ENCODE data around the gene FAM151A.
"Not testable (repeated sequence)": the region's sequence is repeated elsewhere in the genome, so short reads cannot be mapped to it uniquely, and the experiment has no call there.

The FAM151A gene

DNA sequence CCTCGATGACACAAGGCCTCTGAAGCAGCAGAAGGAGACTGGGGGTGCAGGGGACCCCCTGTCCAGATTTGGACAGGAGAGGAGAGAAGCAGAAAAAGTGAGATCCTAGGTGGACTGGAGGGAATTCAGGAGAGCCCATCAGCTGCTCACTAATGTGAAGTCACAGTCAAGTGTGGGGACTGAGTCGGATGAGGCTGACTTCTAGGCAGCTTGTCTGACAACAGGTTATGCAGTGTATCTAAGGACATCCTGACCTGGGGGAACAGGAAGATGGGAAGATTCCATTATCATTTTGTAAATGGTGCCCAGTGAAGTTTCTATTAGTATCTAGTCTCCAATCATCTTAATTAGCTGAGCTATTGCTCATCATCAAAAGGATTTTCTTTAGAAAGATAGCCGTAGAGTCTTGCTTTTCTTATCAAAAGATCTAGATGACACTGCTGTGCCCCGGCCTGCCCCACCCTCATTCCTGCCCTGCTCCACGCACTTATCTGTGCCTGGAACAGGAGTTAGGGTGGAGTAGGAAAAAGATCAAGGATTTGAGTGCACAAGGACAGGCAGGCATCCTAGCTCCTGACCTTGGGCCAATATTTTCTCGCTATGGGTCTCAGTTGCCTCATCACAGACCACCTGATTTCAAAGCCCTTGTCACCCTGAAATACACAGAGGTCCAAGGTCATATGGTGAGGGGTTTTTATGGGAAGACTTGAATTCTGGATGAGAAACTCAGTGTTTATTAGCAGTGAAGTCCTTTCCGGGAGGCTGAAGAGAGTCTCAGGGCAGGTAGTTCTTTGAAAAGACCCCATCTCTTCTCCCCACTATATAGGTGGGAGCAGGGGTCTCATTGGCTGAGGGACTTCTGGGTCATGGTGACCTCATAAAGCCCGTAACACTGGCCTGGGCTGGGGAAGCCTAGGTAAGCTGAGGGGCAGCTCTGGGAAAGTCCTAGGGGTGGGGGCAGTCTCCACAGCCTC, 17.8 kb upstream of the FAM151A start, which contains the start of gene MROH7:
Gene MROH7, plus strand, starts transcription at position 924 of the 974 bp plus-strand sequence. CDS start 11,141 bp downstream, outside the sequence.
- H3K4me3 ChIP-seq (ENCODE audit: low read depth, low read length) = no peak within 1 kb of the TSS
- no peak for DNase-seq (ENCODE audit: low read depth, low spot score)
- TF ChIP-seq, protein P1, sequence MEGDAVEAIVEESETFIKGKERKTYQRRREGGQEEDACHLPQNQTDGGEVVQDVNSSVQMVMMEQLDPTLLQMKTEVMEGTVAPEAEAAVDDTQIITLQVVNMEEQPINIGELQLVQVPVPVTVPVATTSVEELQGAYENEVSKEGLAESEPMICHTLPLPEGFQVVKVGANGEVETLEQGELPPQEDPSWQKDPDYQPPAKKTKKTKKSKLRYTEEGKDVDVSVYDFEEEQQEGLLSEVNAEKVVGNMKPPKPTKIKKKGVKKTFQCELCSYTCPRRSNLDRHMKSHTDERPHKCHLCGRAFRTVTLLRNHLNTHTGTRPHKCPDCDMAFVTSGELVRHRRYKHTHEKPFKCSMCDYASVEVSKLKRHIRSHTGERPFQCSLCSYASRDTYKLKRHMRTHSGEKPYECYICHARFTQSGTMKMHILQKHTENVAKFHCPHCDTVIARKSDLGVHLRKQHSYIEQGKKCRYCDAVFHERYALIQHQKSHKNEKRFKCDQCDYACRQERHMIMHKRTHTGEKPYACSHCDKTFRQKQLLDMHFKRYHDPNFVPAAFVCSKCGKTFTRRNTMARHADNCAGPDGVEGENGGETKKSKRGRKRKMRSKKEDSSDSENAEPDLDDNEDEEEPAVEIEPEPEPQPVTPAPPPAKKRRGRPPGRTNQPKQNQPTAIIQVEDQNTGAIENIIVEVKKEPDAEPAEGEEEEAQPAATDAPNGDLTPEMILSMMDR (IDR thresholded peaks at IDR 0.05; ENCODE audit: insufficient read depth, low read length, missing control alignments) = no peak
- CTCF ChIA-PET = no interaction called here
- POLR2A ChIA-PET = no interaction called here

DNA sequence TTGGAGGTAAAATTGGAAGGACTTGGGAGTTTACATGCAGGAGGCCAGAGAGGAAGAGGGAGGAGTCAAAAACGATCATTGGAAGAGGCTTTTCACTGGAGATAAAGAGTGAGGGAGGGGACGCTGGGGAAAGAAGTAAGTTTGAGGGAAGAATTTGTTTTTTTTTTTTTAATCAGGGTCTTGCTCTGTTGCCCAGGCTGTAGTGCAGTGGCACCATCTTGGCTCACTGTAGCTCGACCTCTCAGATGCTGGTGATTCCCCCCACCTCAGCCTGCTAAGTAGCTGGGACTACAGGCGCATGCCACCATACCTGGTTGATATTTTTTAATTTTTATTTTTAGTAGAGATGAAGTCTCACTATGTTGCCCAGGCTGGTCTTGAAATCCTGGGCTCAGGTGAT, 17.0 kb upstream of the FAM151A start:
- TF ChIP-seq, protein P1 (IDR thresholded peaks at IDR 0.05; ENCODE audit: insufficient read depth, low read length, missing control alignments) = no peak
- ChIA-PET POLR2A (no interaction called here), CTCF (no interaction called here)
- no peak for DNase-seq (ENCODE audit: low read depth, low spot score)
- no peak overlapping the region for H3K4me3 ChIP-seq (ENCODE audit: low read depth, low read length)

DNA sequence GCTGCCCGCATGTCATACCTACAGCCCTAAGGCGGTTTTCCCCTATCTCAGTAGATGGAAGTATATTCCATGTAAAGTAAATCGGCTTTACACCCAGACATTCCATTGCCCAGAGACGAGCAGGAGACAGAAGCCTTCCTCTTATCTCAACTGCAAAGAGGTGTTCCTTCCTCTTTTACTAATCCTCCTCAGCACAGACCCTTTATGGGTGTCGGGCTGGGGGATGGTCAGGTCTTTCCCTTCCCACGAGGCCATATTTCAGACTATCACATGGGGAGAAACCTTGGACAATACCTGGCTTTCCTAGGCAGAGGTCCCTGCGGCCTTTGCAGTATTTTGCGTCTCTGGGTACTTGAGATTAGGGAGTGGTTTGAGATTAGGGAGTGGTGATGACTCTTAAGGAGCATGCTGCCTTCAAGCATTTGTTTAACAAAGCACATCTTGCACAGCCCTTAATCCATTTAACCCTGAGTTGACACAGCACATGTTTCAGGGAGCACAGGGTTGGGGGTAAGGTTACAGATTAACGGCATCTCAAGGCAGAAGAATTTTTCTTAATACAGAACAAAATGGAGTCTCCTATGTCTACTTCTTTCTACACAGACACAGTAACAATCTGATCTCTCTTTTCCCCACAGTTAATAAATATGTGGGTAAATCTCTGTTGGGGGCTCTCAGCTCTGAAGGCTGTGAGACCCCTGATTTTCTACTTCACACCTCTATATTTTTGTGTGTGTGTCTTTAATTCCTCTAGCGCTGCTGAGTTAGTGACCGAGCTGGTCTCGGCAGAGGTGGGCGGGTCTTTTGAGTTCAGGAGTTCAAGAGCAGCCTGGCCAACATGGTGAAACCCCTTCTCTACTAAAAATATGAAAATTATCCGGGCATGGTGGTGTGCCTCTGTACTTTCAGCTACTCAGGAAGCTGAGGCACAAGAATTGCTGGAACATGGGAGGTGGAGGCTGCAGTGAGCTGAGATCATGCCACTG, 13.4 kb upstream of the FAM151A start:
- H3K4me3 ChIP-seq (ENCODE audit: low read depth, low read length); DNase-seq (ENCODE audit: low read depth, low spot score); CTCF ChIA-PET; POLR2A ChIA-PET: not testable (repeated sequence)

DNA sequence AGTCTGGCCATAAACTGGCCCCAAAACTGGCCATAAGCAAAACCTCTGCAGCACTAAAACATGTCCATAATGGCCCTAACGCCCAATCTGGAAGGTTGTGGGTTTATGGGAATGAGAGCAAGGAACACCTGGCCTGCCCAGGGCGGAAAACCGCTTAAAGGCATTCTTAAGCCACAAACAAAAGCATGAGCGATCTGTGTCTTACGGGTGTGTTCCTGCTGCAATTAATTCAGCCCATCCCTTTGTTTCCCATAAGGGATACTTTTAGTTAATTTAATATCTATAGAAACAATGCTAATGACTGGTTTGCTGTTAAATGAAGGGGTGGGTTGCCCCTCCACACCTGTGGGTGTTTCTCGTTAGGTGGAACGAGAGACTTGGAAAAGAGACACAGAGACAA, 12.5 kb upstream of the FAM151A start:
- H3K4me3 ChIP-seq (ENCODE audit: low read depth, low read length); DNase-seq (ENCODE audit: low read depth, low spot score); CTCF ChIA-PET; POLR2A ChIA-PET: not testable (repeated sequence)

DNA sequence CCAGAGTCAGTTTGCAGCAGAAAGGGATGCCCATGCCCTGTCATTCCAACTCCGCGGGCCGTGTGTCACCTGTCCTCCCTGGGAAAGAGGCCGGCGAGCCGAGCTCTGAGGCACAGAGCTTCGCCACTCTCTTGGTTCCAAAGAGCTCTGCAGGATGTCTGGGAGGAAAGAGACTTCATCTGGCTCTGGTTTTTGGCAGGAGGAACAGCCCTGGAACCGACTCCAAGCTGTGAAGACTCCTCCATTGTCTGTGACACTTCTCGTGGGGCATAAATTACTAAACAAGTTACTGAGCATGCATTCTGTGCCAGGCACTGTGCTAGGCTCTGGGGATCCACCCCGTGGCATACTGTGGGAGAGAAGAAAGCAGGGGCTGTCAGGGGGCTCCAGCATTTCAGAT, 3.9 kb upstream of the FAM151A start:
- H3K4me3 ChIP-seq (ENCODE audit: low read depth, low read length) = no peak overlapping the region
- TF ChIP-seq, protein P1 (IDR thresholded peaks at IDR 0.05; ENCODE audit: insufficient read depth, low read length, missing control alignments) = no peak
- ChIA-PET POLR2A (no interaction called here), CTCF (no interaction called here)
- DNase-seq (ENCODE audit: low read depth, low spot score) = no peak

DNA sequence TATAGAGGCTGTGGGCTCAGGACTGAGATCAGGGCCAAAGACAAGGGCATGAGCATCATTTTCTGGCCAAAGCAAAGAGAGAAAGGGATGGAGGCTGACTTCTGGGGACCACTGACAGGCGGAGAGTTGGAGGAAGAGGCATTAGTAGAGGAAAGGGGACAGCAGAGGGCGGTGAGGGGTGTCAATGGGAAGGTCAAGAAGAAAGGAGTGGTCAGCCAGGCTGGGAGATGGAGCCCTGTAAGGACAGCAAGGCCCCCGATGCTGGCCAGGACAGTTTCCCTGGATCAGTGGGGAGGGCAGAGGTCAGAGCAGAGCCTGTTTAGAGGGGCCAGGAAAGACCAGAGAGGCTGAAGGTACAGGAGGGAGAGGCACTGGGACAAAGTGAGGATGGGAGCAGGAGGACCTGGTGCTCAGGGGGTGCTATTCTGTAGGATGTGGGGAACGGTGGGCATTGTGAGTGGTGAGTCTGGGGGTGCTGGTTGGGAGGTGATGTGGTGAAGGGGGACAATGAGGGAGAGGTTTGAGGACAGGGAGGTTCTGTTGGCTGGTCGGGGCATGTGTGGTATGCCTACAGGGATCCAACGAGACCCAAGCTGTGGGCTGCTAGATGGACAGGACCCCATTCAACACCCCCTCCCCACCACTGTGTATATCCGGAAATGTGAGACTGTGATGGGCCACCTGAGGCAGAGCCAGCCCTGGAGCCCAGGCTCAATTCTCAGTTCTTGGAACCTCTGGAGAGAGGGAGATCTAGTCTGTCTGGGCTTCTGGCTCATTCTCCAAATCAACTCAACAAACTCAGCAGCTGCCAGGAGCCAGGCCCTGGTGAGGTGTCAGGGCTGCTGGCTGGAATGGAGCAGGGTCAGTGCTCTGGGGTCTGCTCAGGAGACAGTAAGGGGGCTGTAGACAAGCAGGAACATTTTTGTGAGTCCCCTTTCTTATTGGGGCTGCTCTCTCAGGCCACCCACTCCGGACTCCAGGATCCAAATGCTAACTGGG, 1.4 kb upstream of the FAM151A start:
- CTCF ChIA-PET = no interaction called here
- no peak overlapping the region for H3K4me3 ChIP-seq (ENCODE audit: low read depth, low read length)
- POLR2A ChIA-PET = no interaction called here
- DNase-seq (ENCODE audit: low read depth, low spot score) = no peak
- TF ChIP-seq, protein P1 (IDR thresholded peaks at IDR 0.05; ENCODE audit: insufficient read depth, low read length, missing control alignments) = no peak
